Suprapubic skin (tissue), 4 donors: ENCODE results near the gene TBCA. TPM values are rescaled to one million over a fixed set of nuclear protein-coding genes. Genes with fewer than 3 reads are reported as not detected.
"Not testable (repeated sequence)": the region's sequence is repeated elsewhere in the genome, so short reads cannot be mapped to it uniquely, and the experiment has no call there.

Experiments
- DNase-seq, 2 donors: peaks; one replicate each; pipeline ENCODE4 v3.0.0-alpha.2; 2019; ENCODE audit warnings: low spot score in 2 of 2
- H3K27ac ChIP-seq: fragments of 200-600 bp; sonication (generic); one replicate; pipeline ENCODE4 v1.5.1; 2019
- H3K27me3 ChIP-seq: fragments of 200-600 bp; sonication (generic); one replicate; pipeline ENCODE4 v1.5.1; 2019
- H3K36me3 ChIP-seq: fragments of 200-600 bp; sonication (generic); one replicate; pipeline ENCODE4 v1.5.1; 2019
- H3K4me1 ChIP-seq: fragments of 200-600 bp; sonication (generic); one replicate; pipeline ENCODE4 v1.5.1; 2019
- H3K4me3 ChIP-seq: fragments of 200-600 bp; sonication (generic); one replicate; pipeline ENCODE4 v1.5.1; 2019; ENCODE audit warnings: mild to moderate bottlenecking
- H3K9me3 ChIP-seq: fragments of 200-600 bp; sonication (generic); one replicate; pipeline ENCODE4 v1.5.1; 2019
- EP300 ChIP-seq: sonication (generic); formaldehyde crosslinking; IDR thresholded peaks from one replicate; pipeline ENCODE4 v1.6.1; 2017; ENCODE audit warnings: antibody characterized with exemption
- POLR2A ChIP-seq, 2 donors: fragments of 450-650 bp; IDR thresholded peaks; one replicate each; pipeline ENCODE4 v1.6.1; 2017; ENCODE audit warnings: antibody characterized with exemption in 2 of 2, mild to moderate bottlenecking in 2 of 2, moderate library complexity in 2 of 2
- POLR2AphosphoS5 ChIP-seq, 3 donors: sonication (generic); formaldehyde crosslinking; IDR thresholded peaks; one replicate each; pipeline ENCODE4 v1.6.1; 2017; ENCODE audit warnings: antibody characterized with exemption in 3 of 3
- WGBS: methylation state at CpG from one replicate; pipeline ENCODE4 v1.1.5; 2018; 5-methylcytosine and 5-hydroxymethylcytosine counted together
- total RNA-seq, 4 donors: library from RNA; depleted of rRNA; stranded (reverse); fragments of >200 nt; gene quantifications; one replicate each; pipeline ENCODE4 v1.1.0, GENCODE V29; 2016
- TF ChIP-seq, protein P1 (sequence below), 2 donors: fragments of 200-600 bp in 1 of 2; fragments of 450-650 bp in 1 of 2; sonication (generic) in 1 of 2; IDR thresholded peaks; one replicate each; pipeline ENCODE4 v1.5.1; 2016 to 2019; ENCODE audit warnings: antibody characterized with exemption in 2 of 2, mild to moderate bottlenecking in 1 of 2, moderate library complexity in 1 of 2

Gene TBCA
- total RNA-seq, 4 donors from 2014 or later, result 74.7 to 120 (median 94.5) TPM

- H3K4me1 ChIP-seq, result peaks cover 17% of the 10 kb centered on the region
- H3K9me3 ChIP-seq, result no peaks in the 10 kb centered on the region
- no peaks in the 10 kb centered on the region for H3K27me3 ChIP-seq
- no peak overlapping the region for H3K4me3 ChIP-seq
- peaks cover 11% of the 10 kb centered on the region for H3K36me3 ChIP-seq
- WGBS, result 98% methylated on average over 1 of the region's 1 CpG
- DNase-seq, result no peak
- no peak overlapping the region for H3K27ac ChIP-seq
- no peak for TF ChIP-seq POLR2A (IDR thresholded peaks at IDR 0.05)
Observed at GRCh38 chr5:77767301-77767700, 8.8 kb downstream of the TBCA start.

DNA sequence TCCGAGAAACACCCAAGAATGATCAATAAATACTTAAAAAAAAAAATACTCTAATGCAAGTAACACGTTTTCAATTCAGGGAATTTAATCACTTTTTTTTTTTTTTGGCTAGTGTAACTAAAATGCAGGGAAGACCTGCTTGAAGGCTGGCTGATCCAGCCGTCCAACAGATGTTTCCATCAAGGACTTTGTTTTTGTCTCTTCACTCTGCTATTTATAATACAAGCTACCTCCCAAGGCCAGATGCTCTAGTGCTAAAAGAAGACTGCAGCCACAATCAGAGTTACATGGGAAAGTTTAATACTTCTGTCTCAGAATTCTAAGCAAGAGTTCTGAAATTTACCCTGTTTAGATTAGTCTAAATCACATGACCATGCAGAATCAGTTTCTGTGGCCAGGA is 14.5 kb downstream of the TBCA start:
- no peaks in the 10 kb centered on the region for H3K36me3 ChIP-seq
- DNase-seq, result no peak
- no peaks in the 10 kb centered on the region for H3K9me3 ChIP-seq
- H3K4me1 ChIP-seq, result peaks cover 3% of the 10 kb centered on the region
- 75% methylated on average over 3 of the region's 3 CpGs for WGBS
- H3K27me3 ChIP-seq, result no peaks in the 10 kb centered on the region
- H3K27ac ChIP-seq, result no peak overlapping the region
- H3K4me3 ChIP-seq, result no peak overlapping the region
- TF ChIP-seq, protein P1, sequence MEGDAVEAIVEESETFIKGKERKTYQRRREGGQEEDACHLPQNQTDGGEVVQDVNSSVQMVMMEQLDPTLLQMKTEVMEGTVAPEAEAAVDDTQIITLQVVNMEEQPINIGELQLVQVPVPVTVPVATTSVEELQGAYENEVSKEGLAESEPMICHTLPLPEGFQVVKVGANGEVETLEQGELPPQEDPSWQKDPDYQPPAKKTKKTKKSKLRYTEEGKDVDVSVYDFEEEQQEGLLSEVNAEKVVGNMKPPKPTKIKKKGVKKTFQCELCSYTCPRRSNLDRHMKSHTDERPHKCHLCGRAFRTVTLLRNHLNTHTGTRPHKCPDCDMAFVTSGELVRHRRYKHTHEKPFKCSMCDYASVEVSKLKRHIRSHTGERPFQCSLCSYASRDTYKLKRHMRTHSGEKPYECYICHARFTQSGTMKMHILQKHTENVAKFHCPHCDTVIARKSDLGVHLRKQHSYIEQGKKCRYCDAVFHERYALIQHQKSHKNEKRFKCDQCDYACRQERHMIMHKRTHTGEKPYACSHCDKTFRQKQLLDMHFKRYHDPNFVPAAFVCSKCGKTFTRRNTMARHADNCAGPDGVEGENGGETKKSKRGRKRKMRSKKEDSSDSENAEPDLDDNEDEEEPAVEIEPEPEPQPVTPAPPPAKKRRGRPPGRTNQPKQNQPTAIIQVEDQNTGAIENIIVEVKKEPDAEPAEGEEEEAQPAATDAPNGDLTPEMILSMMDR (IDR thresholded peaks at IDR 0.05), result no peak
- TF ChIP-seq POLR2AphosphoS5 (IDR thresholded peaks at IDR 0.05) (no peak), EP300 (no peak), POLR2A (IDR thresholded peaks at IDR 0.05) (no peak)

DNA sequence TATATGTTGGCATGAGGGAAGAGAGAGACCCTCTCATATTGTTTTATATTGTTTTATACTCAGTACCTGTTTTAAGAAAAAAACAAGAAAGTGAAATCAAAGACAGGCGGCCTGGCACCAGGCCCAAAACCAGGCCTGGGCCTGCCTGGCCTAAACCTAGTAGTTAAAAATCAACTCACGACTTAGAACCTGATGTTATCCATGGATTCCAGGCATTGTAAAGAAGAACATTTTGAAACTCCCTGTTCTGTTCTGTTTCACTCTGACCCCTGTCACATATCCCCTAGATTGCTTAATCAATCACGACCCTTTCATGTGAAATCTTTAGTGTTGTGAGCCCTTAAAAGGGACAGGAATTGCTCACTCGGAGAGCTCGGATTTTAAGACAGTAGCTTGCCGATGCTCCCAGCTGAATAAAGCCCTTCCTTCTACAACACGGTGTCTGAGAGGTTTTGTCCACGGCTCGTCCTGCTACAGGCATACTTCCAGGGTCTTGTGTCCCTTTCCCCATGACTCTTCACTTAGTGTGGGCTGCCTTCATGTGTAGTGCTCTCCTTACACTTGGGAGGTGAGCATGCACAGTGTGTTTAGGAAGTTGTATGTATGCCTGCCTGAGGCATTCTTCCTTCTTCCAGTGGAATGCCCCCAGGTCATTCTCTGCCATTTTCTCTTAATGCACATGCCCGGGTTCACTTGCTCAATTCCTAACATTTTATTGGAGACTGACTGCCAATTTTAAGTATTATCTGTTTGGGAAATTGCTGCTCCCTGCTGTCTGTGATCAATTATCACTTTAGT is 17.8 kb downstream of the TBCA start:
- DNase-seq, result no peak
- Histone ChIP-seq H3K27ac (no peak overlapping the region), H3K9me3 (no peaks in the 10 kb centered on the region), H3K36me3 (no peaks in the 10 kb centered on the region), H3K4me1 (peaks cover 3% of the 10 kb centered on the region), H3K27me3 (no peaks in the 10 kb centered on the region), H3K4me3 (no peak overlapping the region)
- 59% methylated on average over 10 of the region's 10 CpGs for WGBS
- TF ChIP-seq, protein P1 (IDR thresholded peaks at IDR 0.05), result no peak
- TF ChIP-seq POLR2A (IDR thresholded peaks at IDR 0.05) (no peak), EP300 (no peak), POLR2AphosphoS5 (IDR thresholded peaks at IDR 0.05) (no peak)

DNA sequence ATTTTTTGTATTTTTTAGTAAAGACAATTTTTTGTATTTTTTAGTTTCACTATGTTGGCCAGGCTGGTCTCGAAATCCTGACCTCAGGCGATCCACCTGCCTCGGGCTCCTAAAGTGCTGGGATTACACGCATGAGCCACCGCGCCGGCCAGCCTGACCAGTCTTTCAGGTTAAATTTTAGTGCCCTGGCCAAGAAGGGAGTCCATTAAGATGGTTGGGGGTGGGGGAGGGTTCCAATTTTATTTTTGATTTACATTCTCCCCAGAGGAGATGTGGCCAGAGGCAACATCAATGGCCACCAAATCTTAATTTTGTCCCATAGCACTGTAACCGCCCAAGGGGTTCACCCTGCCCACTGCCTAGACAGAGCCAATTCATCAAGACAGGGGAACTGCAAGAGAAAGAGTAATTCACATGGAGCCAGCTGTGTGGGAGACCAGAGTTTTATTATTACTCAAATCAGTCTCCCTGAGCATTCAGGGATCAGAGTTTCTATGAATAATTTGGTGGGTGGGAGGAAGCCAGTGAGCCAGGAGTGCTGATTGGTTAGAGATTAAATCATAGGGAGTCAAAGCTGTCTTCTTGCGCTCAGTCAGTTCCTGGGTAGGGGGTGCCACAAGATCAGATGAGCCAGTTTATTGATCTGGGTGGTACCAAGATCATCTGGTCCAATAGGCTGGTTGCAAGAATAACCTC is 24.7 kb downstream of the TBCA start:
- H3K27ac ChIP-seq, result no peak overlapping the region
- no peaks in the 10 kb centered on the region for H3K36me3 ChIP-seq
- no peaks in the 10 kb centered on the region for H3K4me1 ChIP-seq
- TF ChIP-seq EP300, result no peak
- no peak for TF ChIP-seq POLR2A (IDR thresholded peaks at IDR 0.05)
- no peak for TF ChIP-seq POLR2AphosphoS5 (IDR thresholded peaks at IDR 0.05)
- DNase-seq, result no peak
- 85% methylated on average over 9 of the region's 9 CpGs for WGBS
- H3K27me3 ChIP-seq, result no peaks in the 10 kb centered on the region
- H3K4me3 ChIP-seq, result no peak overlapping the region
- H3K9me3 ChIP-seq, result no peaks in the 10 kb centered on the region

DNA sequence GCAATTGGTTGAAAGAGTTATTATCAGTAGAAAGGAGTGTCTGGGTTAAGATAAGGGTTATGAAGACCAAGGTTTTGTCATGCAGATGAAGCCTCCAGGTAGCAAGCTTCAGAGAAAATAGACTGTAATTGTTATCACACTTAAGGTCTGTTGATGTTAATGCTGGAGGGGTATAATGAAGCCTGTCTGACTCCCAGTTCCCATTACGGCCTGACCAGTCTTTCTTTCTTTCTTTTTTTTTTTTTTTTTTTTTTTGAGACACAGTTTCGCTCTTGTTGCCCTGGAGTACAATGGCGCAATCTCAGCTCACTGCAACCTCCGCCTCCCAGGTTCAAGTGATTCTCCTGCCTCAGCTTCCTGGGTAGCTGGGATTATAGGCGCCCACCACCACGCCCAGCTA is 25.2 kb downstream of the TBCA start:
- not testable (repeated sequence) for H3K4me3 ChIP-seq, H3K9me3 ChIP-seq, H3K27ac ChIP-seq, DNase-seq, H3K36me3 ChIP-seq, H3K27me3 ChIP-seq, H3K4me1 ChIP-seq
- WGBS, result 89% methylated on average over 6 of the region's 6 CpGs

DNA sequence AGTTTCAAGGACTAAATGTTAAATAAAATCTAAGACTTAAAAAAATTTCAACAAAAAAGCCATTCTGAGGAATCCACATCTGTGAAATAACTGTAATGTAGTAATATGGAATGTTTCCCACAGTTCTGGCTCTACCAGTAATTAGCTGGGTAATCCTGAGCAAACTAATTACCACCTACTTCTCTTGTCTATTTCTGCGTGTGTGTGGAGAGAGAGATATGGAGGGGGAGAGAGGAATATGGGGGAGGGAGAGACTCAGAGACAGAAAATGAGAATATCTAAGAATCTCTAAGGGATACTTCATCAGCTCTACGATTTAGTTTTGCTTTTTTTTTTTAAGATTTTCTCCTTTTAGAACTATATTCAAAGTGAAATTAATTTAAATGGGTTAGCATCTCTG is 28.0 kb downstream of the TBCA start:
- Histone ChIP-seq H3K9me3 (no peaks in the 10 kb centered on the region), H3K27me3 (no peaks in the 10 kb centered on the region), H3K4me1 (no peaks in the 10 kb centered on the region), H3K36me3 (no peaks in the 10 kb centered on the region), H3K27ac (no peak overlapping the region), H3K4me3 (no peak overlapping the region)
- TF ChIP-seq, protein P1 (IDR thresholded peaks at IDR 0.05), result no peak
- TF ChIP-seq POLR2AphosphoS5 (IDR thresholded peaks at IDR 0.05), result no peak
- no peak for TF ChIP-seq POLR2A (IDR thresholded peaks at IDR 0.05)
- TF ChIP-seq EP300, result no peak
- 67% methylated on average over 2 of the region's 2 CpGs for WGBS
- no peak for DNase-seq
